Activated CD4-positive, CD25-positive, alpha-beta regulatory T cell treated with anti-CD3 and anti-CD28 coated beads, Interleukin-2, amount 50 U/mL, for 16 hours (primary cell): ENCODE data around the gene HSD17B12.

Experiments
- DNase-seq: peaks from one replicate; pipeline ENCODE4 v3.0.0-alpha.2; 2020; ENCODE audit warnings: low read depth, low spot score

HSD17B12 gene

GRCh38 chr11:43806976-43807375 is 126.4 kb downstream of the HSD17B12 start:
- DNase-seq: no peak

- DNase-seq: no peak
These were observed 130.5 kb downstream of the HSD17B12 start for GRCh38 chr11:43810929-43811596.

GRCh38 chr11:43812471-43812870 is 131.9 kb downstream of the HSD17B12 start:
- no peak for DNase-seq

GRCh38 chr11:43818220-43818619 is 137.7 kb downstream of the HSD17B12 start:
- DNase-seq: no peak

DNA sequence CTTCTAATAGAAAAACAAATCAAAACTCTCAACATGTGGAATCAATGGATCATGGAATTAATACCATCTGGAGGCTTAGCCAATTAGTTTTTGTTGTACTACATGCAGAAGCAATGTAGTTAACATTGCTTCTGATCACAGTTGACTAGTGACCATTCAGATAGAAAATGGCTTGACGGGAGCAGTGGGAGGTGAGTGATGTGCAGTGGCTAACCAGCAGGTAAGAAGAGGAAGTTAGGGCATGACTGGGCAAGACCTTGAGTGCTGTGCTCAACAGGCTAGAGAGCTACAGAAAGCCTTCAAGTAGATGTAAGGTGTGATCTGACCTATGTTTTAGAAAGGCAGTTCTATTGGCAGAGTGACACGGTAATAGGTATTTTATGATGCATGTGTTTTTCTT is 139.4 kb downstream of the HSD17B12 start:
- no peak for DNase-seq

DNA sequence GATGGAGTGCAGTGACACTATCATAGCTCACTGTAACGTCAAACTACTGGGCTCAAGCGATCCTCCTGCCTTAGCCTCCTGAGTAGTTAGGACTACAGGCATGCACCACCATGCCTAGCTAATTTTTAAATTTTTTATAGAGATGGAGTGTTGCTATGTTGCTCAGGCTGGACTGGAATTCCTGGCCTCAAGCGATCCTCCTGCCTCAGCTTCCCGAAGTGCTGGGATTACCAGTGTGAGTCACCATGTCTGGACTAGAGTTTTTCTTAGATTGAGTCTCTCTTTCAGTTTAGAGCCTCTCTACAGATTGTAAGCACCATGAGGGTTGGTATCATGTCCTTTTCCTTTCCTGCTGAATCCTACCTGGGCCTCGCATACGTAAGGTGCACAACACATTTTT is 142.8 kb downstream of the HSD17B12 start:
- DNase-seq: no peak

DNA sequence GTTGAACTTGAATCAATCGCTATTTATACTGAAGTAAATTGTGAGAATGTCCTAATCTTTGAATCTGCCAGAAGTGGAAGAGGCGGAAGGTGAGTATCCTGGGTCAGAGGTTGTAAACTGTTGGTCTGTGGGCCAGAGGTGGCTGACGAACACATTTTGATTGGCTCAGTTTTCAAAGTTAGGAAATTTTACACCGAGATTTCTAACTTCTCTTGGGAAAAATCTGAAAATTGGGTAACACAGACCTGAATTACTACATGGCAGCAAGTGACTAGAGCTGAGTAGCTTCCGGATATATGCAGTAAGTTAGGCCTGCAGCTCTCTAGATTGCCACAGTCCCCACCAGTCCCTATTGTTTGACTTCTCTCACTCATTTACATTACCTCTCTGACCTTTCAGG is 143.3 kb downstream of the HSD17B12 start:
- DNase-seq: no peak

- DNase-seq: no peak
These were observed 144.8 kb downstream of the HSD17B12 start for GRCh38 chr11:43825217-43825816.

- DNase-seq: no peak
These were observed 150.4 kb downstream of the HSD17B12 start for GRCh38 chr11:43830928-43831440.

- no peak for DNase-seq
These were observed 152.0 kb downstream of the HSD17B12 start for GRCh38 chr11:43832536-43832935.

DNA sequence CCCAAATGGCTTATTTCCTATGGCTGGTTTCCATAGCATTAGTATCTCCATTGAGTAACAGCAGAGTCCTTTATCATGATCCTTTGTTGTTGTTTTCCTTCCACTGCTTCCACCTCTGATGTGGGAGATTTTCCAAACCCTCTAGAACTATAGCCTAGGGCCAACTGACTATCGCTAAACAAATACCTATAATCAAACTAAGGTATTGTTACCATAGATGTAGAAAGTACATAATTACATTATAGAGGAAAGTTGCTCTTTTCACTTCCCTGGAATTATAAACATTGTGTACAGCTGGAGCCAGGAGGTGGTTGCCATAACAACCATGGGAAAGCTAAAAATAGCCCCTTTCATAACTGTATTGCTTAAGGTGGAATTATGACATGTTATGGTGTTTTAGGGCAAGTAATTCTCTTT is 153.1 kb downstream of the HSD17B12 start:
- DNase-seq: no peak

GRCh38 chr11:43834286-43834685 is 153.7 kb downstream of the HSD17B12 start:
- DNase-seq: no peak

DNA sequence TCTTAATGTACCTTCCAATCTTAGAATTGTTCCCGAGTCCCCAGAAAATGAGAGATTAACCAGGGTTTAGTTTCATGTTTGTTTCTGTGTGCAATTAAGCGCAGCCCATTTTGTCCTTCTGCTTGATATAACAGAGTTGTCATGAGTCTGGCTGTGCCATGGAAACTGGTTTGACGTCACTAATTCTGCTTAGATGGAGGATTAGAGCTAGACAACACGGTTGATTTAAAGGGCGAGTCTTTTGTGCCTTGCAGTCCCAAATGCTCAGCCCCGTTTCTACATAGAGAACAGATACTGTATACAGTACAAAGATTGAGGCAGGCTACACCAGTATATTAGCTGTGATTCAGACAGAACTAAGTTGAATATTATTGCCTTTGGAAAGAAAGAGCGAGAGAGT is 154.6 kb downstream of the HSD17B12 start:
- DNase-seq: no peak

GRCh38 chr11:43837879-43838278 is 157.3 kb downstream of the HSD17B12 start:
- DNase-seq: no peak

GRCh38 chr11:43842021-43842420 is 161.5 kb downstream of the HSD17B12 start:
- DNase-seq: no peak

DNA sequence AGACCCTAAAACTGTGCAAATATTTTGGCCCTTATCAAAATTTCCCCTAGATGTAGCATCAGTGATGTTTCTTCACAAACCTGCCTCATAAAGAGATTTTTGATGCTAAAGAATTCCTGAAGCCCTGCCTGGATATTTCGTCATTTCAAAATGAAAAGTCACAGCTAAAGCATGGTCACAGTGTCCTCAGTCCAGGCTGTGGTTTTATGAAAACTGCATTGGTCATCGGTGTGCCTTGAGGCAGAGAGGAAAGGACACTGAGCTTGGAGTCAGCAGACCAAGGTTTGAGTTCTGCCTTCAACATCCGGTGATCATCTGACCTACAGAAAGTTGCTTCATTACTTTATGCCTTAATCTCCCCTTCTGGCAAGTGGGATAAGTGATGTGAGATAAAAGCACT is 165.3 kb downstream of the HSD17B12 start:
- no peak for DNase-seq

DNA sequence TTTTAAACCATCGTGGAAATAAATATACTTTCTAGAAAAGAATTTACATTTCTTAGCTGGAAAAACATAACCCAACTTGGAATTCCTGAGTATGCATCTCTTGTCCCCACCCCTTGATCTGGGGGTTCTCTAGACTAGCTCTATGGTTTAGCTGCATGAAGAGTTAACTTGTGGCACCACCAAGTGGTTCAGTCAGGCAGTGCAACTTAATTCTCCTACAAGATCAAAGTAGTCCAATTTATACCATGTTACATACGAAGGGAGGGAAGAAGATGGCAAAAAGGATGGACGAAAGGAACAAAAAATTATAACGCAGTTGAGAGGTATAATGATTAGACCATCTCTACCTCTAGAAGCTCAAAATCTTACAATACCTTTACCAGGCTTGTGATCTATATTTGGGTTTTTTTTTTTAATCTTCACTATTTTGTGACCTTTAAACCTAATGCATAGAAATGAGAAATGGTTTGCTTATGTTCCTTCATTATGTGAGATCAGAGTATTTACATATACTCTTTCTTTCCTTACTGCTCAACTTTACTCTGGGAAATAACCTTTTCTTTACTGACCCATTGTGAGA is 171.6 kb downstream of the HSD17B12 start:
- DNase-seq: no peak

DNA sequence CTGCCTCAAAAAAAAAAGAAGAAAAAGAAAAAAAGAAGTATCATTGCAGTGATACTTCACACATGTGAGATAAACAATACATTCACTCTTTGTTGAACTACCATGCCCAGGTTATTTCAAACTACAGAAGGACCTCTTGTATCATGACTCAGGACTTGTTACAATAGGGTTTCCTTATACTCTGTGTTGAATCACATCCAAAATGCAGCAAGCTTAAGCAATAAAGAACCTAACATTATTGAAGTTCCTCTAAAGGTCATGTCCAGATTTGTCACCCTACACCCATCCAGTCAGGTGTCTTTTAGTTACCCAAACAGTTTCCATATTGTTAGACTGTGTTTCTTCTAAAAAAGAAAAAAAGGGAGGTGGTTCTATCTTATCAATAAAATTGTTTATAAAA is 173.2 kb downstream of the HSD17B12 start:
- DNase-seq: no peak

DNA sequence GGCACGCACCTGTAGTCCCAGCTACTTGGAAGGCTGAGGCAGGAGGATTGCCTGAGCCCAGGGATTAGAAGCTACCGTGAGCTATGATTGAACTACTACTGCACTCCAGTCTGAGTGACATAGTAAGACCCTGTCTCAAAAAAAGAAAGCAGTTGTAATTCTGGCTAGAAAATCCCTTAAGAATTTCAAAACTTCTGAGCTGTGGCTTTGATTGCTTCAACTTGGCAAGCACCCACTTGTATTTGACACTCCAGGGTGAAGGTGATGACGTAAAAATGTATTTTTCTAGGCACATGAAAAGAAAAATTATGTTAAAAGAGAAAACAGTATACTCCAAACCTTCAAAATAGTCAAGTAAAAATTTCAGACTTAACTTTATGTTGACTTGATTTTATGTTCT is 176.5 kb downstream of the HSD17B12 start:
- DNase-seq: no peak

DNA sequence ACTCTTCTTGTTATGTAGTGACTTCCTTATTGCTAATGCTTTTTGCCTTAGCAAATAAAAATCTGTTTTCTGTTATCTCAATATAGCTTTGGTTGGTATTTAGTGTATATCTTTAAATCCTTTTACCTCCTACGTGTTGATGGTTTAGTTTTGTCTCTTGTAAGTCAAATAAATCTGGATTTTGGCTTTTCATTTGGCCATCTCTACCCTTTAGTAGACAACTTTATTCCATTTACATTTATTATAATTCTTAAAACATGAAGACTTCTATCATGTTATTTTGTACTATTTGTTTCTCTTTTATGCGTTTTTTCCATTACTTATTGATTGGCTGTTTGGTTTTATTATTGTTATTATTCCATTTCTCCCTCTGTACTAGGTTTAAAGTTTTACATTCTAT is 180.6 kb downstream of the HSD17B12 start:
- DNase-seq: no peak

GRCh38 chr11:43866520-43866919 is 186.0 kb downstream of the HSD17B12 start:
- no peak for DNase-seq

GRCh38 chr11:43866969-43867368 is 186.4 kb downstream of the HSD17B12 start:
- DNase-seq: no peak
